GM12875 (cell line): ENCODE measurements around the gene BLOC1S1.

Experiments used
- H3K4me3 ChIP-seq: one replicate; pipeline ENCODE4 v1.5.1; 2011; ENCODE audit warnings: low read depth, low read length, control low read depth
- CTCF ChIP-seq: IDR thresholded peaks from 2 replicates; pipeline ENCODE4 v1.5.1; 2011; ENCODE audit warnings: low read depth, mild to moderate bottlenecking, control low read depth, inconsistent platforms, low read length, moderate library complexity, borderline replicate concordance; ENCODE audit not compliant: insufficient read depth

Gene BLOC1S1

GRCh38 chr12:55723516-55724225 is 7.8 kb downstream of the BLOC1S1 start:
- TF ChIP-seq CTCF = no peak
- no peak overlapping the region for H3K4me3 ChIP-seq

GRCh38 chr12:55724226-55724939 is 8.5 kb downstream of the BLOC1S1 start:
- TF ChIP-seq CTCF = peak; percentile 80
- no peak overlapping the region for H3K4me3 ChIP-seq

DNA sequence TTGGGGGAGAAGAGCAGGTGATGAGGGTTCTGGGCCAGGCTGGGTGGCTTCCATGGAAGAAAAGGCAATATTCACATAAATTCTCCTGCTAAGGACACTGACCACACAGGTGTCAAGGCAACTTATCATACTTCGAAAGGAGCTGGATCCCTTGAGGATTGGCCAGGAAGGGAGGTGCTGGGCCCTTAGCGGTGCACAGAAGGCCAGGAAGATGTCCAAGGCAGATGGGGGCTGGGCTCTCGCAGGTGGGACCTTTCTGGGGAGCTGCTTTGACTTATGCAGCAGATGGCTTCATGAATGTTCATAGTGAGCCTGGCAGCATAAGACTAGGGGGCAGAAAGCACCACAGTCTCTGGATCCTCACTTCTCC is 9.1 kb downstream of the BLOC1S1 start:
- no peak overlapping the region for H3K4me3 ChIP-seq
- TF ChIP-seq CTCF = no peak

- no peak overlapping the region for H3K4me3 ChIP-seq
- TF ChIP-seq CTCF = no peak
Observed at GRCh38 chr12:55725556-55725955, 9.7 kb downstream of the BLOC1S1 start.

- no peak overlapping the region for H3K4me3 ChIP-seq
- TF ChIP-seq CTCF = no peak
Observed at GRCh38 chr12:55726971-55727370, 11.1 kb downstream of the BLOC1S1 start.

DNA sequence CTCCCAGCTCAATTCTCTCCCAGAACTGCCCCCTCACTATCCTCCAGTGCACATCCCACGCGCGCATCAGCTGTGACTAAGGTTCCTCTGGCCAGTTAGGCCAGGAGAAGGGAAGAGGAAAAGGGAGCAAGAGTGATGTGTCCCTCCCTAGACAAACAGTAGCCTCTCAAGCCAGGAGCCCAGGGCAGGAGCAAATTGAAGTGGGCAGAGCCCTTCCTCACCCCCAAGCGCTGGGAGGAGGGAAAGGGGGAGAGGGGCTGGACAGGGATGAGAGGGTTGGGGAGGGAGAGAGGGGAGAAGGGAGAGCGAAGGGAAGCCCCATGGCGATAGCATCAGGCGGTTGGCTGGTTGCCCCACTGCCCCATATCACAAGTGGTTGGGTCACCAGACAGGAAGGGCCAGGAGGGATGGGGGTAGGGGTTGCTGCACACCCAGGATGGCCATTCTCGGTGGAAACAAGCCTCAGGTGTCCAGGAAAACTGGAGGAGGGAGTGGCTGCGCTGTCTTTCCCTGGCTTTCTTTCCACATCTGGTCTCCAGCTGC is 11.9 kb downstream of the BLOC1S1 start:
- no peak for TF ChIP-seq CTCF
- H3K4me3 ChIP-seq = peak overlapping the region; percentile 89
